GM06990 (cell line): ENCODE results near the gene RABEPK.

Experiments used
- DNase-seq: peaks from one replicate; pipeline ENCODE4 v3.0.0-alpha.2; 2011; ENCODE audit not compliant: insufficient read length; ENCODE audit errors: extremely low read depth
- H3K27me3 ChIP-seq: replicated peaks from 2 replicates; pipeline ENCODE4 v1.6.0; 2011; ENCODE audit warnings: low read length; ENCODE audit not compliant: control insufficient read depth, insufficient read depth
- H3K36me3 ChIP-seq: 2 replicates; pipeline ENCODE4 v1.5.1; 2011; ENCODE audit warnings: low read length; ENCODE audit not compliant: control insufficient read depth, insufficient read depth
- H3K4me3 ChIP-seq: replicated peaks from 2 replicates; pipeline ENCODE4 v1.5.1; 2011; ENCODE audit warnings: low read depth, mild to moderate bottlenecking, control low read depth, low read length
- TF ChIP-seq, protein P1 (sequence below): IDR thresholded peaks from 2 replicates; pipeline ENCODE4 v1.5.1; 2011; ENCODE audit warnings: low read length, control low read depth, mild to moderate bottlenecking, inconsistent platforms; ENCODE audit not compliant: insufficient read depth, poor library complexity, severe bottlenecking

RABEPK gene, protein sequence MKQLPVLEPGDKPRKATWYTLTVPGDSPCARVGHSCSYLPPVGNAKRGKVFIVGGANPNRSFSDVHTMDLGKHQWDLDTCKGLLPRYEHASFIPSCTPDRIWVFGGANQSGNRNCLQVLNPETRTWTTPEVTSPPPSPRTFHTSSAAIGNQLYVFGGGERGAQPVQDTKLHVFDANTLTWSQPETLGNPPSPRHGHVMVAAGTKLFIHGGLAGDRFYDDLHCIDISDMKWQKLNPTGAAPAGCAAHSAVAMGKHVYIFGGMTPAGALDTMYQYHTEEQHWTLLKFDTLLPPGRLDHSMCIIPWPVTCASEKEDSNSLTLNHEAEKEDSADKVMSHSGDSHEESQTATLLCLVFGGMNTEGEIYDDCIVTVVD

GRCh38 chr9:125200216-125201047 lies at the start of gene RABEPK:
Gene RABEPK, plus strand, starts transcription at chr9:125200542. Its CDS starts 2,472 bp downstream, at chr9:125203014.
- Histone ChIP-seq H3K4me3 (peak within 1 kb of the TSS; percentile 72), H3K36me3 (peaks cover 2% of the 10 kb centered on the region; the same call in 1 of the 2 replicates), H3K27me3 (no peaks in the 10 kb centered on the region)
- peak; percentile 96 for DNase-seq
- TF ChIP-seq, protein P1, sequence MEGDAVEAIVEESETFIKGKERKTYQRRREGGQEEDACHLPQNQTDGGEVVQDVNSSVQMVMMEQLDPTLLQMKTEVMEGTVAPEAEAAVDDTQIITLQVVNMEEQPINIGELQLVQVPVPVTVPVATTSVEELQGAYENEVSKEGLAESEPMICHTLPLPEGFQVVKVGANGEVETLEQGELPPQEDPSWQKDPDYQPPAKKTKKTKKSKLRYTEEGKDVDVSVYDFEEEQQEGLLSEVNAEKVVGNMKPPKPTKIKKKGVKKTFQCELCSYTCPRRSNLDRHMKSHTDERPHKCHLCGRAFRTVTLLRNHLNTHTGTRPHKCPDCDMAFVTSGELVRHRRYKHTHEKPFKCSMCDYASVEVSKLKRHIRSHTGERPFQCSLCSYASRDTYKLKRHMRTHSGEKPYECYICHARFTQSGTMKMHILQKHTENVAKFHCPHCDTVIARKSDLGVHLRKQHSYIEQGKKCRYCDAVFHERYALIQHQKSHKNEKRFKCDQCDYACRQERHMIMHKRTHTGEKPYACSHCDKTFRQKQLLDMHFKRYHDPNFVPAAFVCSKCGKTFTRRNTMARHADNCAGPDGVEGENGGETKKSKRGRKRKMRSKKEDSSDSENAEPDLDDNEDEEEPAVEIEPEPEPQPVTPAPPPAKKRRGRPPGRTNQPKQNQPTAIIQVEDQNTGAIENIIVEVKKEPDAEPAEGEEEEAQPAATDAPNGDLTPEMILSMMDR, result no peak

GRCh38 chr9:125151730-125152129 lies 48.6 kb upstream of the RABEPK start:
- peaks cover 8% of the 10 kb centered on the region for H3K36me3 ChIP-seq
- DNase-seq, result no peak
- TF ChIP-seq, protein P1, result no peak
- H3K27me3 ChIP-seq, result no peaks in the 10 kb centered on the region
- no peak overlapping the region for H3K4me3 ChIP-seq

- no peak overlapping the region for H3K4me3 ChIP-seq
- TF ChIP-seq, protein P1, result no peak
- H3K27me3 ChIP-seq, result no peaks in the 10 kb centered on the region
- DNase-seq, result no peak
- peaks cover 8% of the 10 kb centered on the region for H3K36me3 ChIP-seq
Observed at GRCh38 chr9:125153712-125154367, 46.5 kb upstream of the RABEPK start.

GRCh38 chr9:125156551-125156950 lies 43.8 kb upstream of the RABEPK start:
- DNase-seq, result no peak
- Histone ChIP-seq H3K36me3 (peaks cover 5% of the 10 kb centered on the region), H3K27me3 (no peaks in the 10 kb centered on the region), H3K4me3 (no peak overlapping the region)
- TF ChIP-seq, protein P1, result no peak

DNA sequence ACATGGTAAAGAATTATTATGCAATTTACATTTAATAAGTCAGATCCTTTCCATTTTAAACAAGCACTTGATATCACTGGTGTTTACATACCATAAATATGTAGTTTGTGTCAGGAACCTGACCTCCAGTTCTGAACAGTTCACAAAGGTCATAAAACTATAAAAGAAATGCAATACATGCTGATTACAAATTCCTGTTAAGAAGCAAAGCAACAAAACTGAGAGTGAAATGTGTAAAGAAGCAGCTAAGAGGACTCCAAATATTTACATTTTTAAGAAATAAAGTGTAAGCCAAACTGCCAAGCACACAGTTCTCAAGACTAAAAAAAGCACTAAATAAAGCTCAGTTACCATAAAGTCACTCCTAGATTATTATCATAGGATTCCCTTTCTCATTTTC lies 39.6 kb upstream of the RABEPK start:
- no peaks in the 10 kb centered on the region for H3K36me3 ChIP-seq
- TF ChIP-seq, protein P1, result no peak
- no peak overlapping the region for H3K4me3 ChIP-seq
- H3K27me3 ChIP-seq, result no peaks in the 10 kb centered on the region
- no peak for DNase-seq
